Measurements from ENCODE around the gene SYNGR3.

Gene SYNGR3

GRCh38 chr16:1975432-1976215 lies 14.1 kb upstream of the SYNGR3 start:
- TF ChIP-seq CEBPB (IDR thresholded peaks at IDR 0.05), result no peak
- TF ChIP-seq MAX (IDR thresholded peaks at IDR 0.05), result no peak
- TF ChIP-seq CREB1 (IDR thresholded peaks at IDR 0.05; ENCODE audit: low read depth), result no peak
- TF ChIP-seq EP300 (IDR thresholded peaks at IDR 0.05; ENCODE audit: borderline replicate concordance), result no peak
- no peak for TF ChIP-seq ZBTB7A (IDR thresholded peaks at IDR 0.05; ENCODE audit: low read depth)
- TF ChIP-seq NFIC (IDR thresholded peaks at IDR 0.05), result no peak
- no peak for TF ChIP-seq YY1 (IDR thresholded peaks at IDR 0.05; ENCODE audit: low read depth)
- no peak for TF ChIP-seq USF1 (IDR thresholded peaks at IDR 0.05)
- TF ChIP-seq EGR1 (IDR thresholded peaks at IDR 0.05), result no peak
- TF ChIP-seq TAF1 (IDR thresholded peaks at IDR 0.05; ENCODE audit: low read depth), result no peak
- no peak for TF ChIP-seq RAD21 (IDR thresholded peaks at IDR 0.05; ENCODE audit: low read depth)
- TF ChIP-seq FOXM1 (IDR thresholded peaks at IDR 0.05; ENCODE audit: borderline replicate concordance, low read depth), result no peak
- no peak for TF ChIP-seq TCF12 (IDR thresholded peaks at IDR 0.05; ENCODE audit: low read depth)
- no peak for TF ChIP-seq REST (IDR thresholded peaks at IDR 0.05; ENCODE audit: low read depth)
- no peak for TF ChIP-seq TEAD4 (IDR thresholded peaks at IDR 0.05)

- TF ChIP-seq RAD21 (IDR thresholded peaks at IDR 0.05; ENCODE audit: low read depth) (no peak), CREB1 (IDR thresholded peaks at IDR 0.05; ENCODE audit: low read depth) (no peak), YY1 (IDR thresholded peaks at IDR 0.05; ENCODE audit: low read depth) (no peak), TAF1 (IDR thresholded peaks at IDR 0.05; ENCODE audit: low read depth) (no peak), EP300 (IDR thresholded peaks at IDR 0.05; ENCODE audit: borderline replicate concordance) (no peak), TEAD4 (IDR thresholded peaks at IDR 0.05) (no peak), REST (IDR thresholded peaks at IDR 0.05; ENCODE audit: low read depth) (no peak), MAX (IDR thresholded peaks at IDR 0.05) (no peak), CEBPB (IDR thresholded peaks at IDR 0.05) (no peak), TCF12 (IDR thresholded peaks at IDR 0.05; ENCODE audit: low read depth) (no peak), FOXM1 (IDR thresholded peaks at IDR 0.05; ENCODE audit: borderline replicate concordance, low read depth) (no peak), EGR1 (IDR thresholded peaks at IDR 0.05) (no peak), USF1 (IDR thresholded peaks at IDR 0.05) (no peak), NFIC (IDR thresholded peaks at IDR 0.05) (no peak)
Observed at GRCh38 chr16:1976216-1976520, 13.6 kb upstream of the SYNGR3 start.

- TF ChIP-seq CREB1 (IDR thresholded peaks at IDR 0.05; ENCODE audit: low read depth) (no peak), TCF12 (IDR thresholded peaks at IDR 0.05; ENCODE audit: low read depth) (no peak), FOXM1 (IDR thresholded peaks at IDR 0.05; ENCODE audit: borderline replicate concordance, low read depth) (no peak), CEBPB (IDR thresholded peaks at IDR 0.05) (no peak), EGR1 (IDR thresholded peaks at IDR 0.05) (no peak), YY1 (IDR thresholded peaks at IDR 0.05; ENCODE audit: low read depth) (no peak), TAF1 (IDR thresholded peaks at IDR 0.05; ENCODE audit: low read depth) (no peak), TEAD4 (IDR thresholded peaks at IDR 0.05) (no peak), REST (IDR thresholded peaks at IDR 0.05; ENCODE audit: low read depth) (no peak), ZBTB7A (IDR thresholded peaks at IDR 0.05; ENCODE audit: low read depth) (no peak), USF1 (IDR thresholded peaks at IDR 0.05) (no peak), RAD21 (IDR thresholded peaks at IDR 0.05; ENCODE audit: low read depth) (no peak), NFIC (IDR thresholded peaks at IDR 0.05) (no peak), MAX (IDR thresholded peaks at IDR 0.05) (no peak)
Observed at GRCh38 chr16:1976951-1977874, 12.6 kb upstream of the SYNGR3 start.
